Suppressor macrophage treated with lipopolysaccharide for 1 hour (primary cell): ENCODE data around the gene CANX.
"Not testable (repeated sequence)": the region's sequence is repeated elsewhere in the genome, so short reads cannot be mapped to it uniquely, and the experiment has no call there.

Experiments used
- DNase-seq, 3 donors: peaks; one replicate each; pipeline ENCODE4 v3.0.0-alpha.2; 2020 to 2022

Gene CANX, protein sequence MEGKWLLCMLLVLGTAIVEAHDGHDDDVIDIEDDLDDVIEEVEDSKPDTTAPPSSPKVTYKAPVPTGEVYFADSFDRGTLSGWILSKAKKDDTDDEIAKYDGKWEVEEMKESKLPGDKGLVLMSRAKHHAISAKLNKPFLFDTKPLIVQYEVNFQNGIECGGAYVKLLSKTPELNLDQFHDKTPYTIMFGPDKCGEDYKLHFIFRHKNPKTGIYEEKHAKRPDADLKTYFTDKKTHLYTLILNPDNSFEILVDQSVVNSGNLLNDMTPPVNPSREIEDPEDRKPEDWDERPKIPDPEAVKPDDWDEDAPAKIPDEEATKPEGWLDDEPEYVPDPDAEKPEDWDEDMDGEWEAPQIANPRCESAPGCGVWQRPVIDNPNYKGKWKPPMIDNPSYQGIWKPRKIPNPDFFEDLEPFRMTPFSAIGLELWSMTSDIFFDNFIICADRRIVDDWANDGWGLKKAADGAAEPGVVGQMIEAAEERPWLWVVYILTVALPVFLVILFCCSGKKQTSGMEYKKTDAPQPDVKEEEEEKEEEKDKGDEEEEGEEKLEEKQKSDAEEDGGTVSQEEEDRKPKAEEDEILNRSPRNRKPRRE

GRCh38 chr5:179698935-179699615 is at the start of gene CANX:
TSS of gene CANX (plus strand) at chr5:179698967. CDS start at chr5:179705682, 6,715 bp downstream.
- DNase-seq, result peak; percentile 40 to 65 (median 43)

GRCh38 chr5:179649166-179649703 is 49.5 kb upstream of the CANX start:
- DNase-seq, result not testable (repeated sequence)

GRCh38 chr5:179650245-179650644 is 48.5 kb upstream of the CANX start:
- not testable (repeated sequence) for DNase-seq

DNA sequence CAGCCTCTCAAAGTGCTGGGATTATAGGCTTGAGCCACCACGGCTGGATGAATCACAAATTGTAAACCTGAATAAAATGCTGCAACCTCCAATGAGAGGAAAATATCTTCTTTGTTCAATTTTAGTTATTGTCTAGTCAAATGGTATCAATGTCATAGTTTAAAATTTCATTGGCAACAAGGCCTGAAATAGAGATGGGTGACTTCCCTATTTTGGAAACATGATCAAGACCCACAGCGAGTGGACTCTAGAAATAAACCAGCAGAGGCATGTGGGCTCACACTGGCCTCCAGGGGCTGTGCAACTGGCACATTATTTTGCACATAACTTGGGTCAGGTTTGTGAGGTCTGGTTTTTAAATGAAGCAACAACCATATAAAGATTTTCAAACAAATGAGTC is 45.6 kb upstream of the CANX start:
- peak in 2 of 3 donors; percentile 13 to 29 for DNase-seq

DNA sequence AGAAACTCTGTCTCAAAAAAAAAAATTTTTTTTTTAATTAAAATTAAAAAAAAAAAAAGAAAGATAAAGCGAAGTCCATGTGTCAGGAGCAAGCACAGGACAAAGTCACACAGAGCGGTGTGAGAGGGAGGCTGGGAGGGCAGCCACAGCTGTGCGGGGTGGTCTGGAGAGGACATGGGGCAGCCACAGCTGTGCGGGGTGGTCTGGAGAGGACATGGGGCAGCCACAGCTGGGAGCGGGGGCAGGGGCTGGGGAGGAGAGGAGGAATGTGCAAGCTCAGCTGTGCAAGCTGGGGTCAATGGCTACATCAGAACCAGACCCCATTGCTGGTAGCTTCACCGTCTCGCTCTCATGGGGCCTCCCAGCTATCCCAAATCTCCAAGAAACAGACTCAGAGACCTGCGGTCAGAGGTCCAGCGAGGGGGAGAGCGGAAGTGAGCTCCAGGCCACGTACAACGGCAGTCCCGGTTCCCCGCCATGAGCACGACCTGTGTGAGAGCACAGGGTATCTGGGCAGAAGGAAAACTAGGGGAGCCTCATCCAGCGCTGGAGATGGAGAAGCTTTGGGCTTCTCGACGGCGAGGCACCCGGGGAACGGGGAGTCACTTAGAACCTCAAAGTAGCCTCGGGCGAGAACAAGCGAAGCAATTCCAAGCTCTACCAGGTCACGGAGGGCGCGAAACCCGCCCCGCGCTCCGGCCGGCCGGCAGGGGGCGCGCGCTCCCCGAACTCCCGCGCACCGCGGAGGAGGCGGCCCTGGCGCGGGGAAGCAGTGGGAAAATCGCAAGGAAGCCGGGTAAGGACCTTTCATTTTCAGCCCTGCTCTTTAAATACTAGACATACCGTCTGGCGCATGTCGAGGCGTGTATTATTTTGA is 41.2 kb upstream of the CANX start:
- DNase-seq, result not testable (repeated sequence)

GRCh38 chr5:179658179-179658856 is 40.4 kb upstream of the CANX start:
- DNase-seq, result peak; percentile 67 to 75 (median 70)

- DNase-seq, result not testable (repeated sequence)
Observed at GRCh38 chr5:179661647-179662046, 37.1 kb upstream of the CANX start.

DNA sequence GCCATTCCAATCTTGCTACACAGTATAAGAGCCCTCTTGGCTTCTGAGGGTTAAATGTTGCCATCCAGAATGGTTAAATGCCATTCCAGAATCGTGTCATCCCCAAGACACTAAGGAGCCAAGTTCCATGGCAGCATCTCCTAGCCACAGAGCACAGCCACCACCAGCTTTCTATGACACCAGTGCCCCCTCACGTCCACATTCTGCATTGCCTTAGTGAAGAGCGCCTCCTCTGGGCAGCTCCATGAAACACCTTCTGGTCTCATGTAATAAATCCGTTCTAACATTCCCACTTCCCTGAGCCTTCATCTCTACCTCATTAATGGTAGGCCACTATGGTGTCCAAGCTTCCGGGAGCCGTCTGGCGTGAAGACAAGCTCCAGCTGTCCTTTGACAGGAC is 30.4 kb upstream of the CANX start:
- DNase-seq, result peak; percentile 71 to 79 (median 78)

GRCh38 chr5:179678223-179679013 is 20.3 kb upstream of the CANX start:
- DNase-seq, result peak; percentile 98 to 99 (median 98)

GRCh38 chr5:179679014-179679674 is 19.6 kb upstream of the CANX start:
- peak; percentile 55 to 66 (median 58) for DNase-seq

DNA sequence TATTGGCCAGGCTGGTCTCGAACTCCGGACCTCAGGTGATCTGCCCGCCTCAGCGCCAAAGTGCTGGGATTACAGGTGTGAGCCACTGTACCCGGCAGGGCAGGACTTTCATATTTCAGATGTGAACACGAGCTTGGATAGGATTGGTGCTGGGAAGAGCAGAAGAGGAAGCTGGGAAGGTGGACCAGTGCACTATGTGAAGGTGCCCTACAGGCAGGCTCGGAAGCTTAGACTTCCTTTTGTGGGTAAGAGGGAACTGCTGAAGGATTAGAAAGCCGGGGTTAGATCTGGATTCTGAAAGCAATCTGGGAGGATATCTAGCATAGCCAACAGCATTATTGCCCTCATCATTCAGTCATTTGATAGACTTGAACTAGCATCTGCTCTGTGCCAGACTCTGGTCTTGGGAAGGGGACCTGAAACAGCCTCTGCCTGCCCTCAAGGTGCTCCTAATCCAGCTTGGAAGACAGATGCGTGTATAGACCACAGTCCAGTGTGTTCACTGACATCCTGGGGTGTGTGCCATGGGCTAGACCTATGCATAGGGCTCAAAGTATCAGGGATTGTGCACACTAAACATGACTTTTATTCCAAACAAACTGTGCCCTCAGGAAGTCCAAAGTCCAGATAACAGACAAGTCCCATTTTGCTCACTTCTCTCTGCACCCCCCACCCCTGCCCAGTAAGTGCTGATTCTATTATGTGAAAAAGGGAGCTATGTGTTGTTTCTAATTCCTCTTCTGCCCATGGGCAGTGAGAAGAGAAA is 18.6 kb upstream of the CANX start:
- no peak for DNase-seq

DNA sequence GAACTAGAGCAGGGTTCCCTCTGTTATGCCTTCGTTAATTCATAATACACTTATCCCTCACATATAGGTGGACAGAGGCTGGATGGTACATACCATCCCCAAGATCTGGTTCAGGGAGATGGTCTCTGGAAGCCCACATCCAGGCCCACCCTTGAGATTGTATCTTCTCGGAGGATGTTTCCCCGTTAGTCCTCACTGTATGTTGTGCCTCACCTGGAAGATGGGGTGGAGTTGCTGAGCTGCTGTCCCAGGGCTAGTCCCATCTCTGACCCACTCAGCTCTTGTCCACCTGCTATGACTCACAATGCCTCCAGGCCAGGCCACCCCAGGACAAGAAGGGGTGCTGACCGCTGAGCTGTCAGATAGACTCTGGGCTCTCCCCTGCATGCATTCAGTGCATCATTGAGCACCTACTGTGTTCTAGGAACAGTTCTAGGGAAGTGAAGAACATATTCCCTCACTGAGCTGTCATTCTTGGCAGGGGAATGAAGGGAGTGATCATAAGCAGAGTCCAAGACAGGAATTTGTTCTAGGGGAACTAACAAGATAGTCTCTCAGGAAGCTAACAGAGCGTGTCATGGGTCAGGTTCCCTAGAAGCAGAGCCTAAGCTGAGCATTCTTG is 17.9 kb upstream of the CANX start, which contains the start of gene CBY3:
Gene CBY3 (minus strand): TSS at position 255 of the 622 bp plus-strand sequence. CDS start 116 bp downstream, at position 139.
- peak in 2 of 3 donors; percentile 29 to 39 for DNase-seq

GRCh38 chr5:179689212-179689611 is 9.6 kb upstream of the CANX start:
- not testable (repeated sequence) for DNase-seq

- DNase-seq, result no peak
Observed at GRCh38 chr5:179694561-179694960, 4.2 kb upstream of the CANX start.

GRCh38 chr5:179696603-179697002 is 2.2 kb upstream of the CANX start:
- peak in 1 of 3 donors; percentile 17 for DNase-seq

GRCh38 chr5:179697108-179697507 is 1.7 kb upstream of the CANX start:
- DNase-seq, result no peak

GRCh38 chr5:179697543-179697942 is 1.2 kb upstream of the CANX start:
- not testable (repeated sequence) for DNase-seq
